ENCODE data around the gene LRRC9.
A peak's percentile ranks its signal among the peaks of the same experiment; 100 is the strongest.

LRRC9 gene

GRCh38 chr14:59919570-59920377 lies at the start of gene LRRC9:
Gene LRRC9, plus strand, starts transcription at chr14:59920144.
- Mint-ChIP-seq H3K4me3 (peak within 1 kb of the TSS; percentile 72), H3K27ac (no peak within 1 kb of the TSS)
- ATAC-seq: no peak

GRCh38 chr14:59870277-59871165 lies 49.4 kb upstream of the LRRC9 start, which contains the start of gene RTN1:
Gene RTN1, minus strand, starts transcription at chr14:59870776. Its CDS starts 146 bp downstream, at chr14:59870630.
- H3K9me3 Mint-ChIP-seq: no peaks in the 10 kb centered on the region
- H3K27ac Mint-ChIP-seq: peak within 1 kb of the TSS; percentile 78
- peaks cover 48% of the 10 kb centered on the region for H3K27me3 Mint-ChIP-seq
- H3K4me1 Mint-ChIP-seq: peaks cover 7% of the 10 kb centered on the region
- H3K36me3 Mint-ChIP-seq: peaks cover 4% of the 10 kb centered on the region
- H3K4me3 Mint-ChIP-seq: peak within 1 kb of the TSS; percentile 96
- peak; percentile 48 for ATAC-seq

More at GRCh38 chr14:59919570-59920377, at the start of gene LRRC9:
- Mint-ChIP-seq H3K36me3 (no peaks in the 10 kb centered on the region), H3K27me3 (peaks cover 39% of the 10 kb centered on the region), H3K9me3 (peaks cover 1% of the 10 kb centered on the region), H3K4me1 (peaks cover 6% of the 10 kb centered on the region)

- Mint-ChIP-seq H3K9me3 (no peaks in the 10 kb centered on the region), H3K27ac (peak overlapping the region; percentile 78), H3K4me1 (peaks cover 7% of the 10 kb centered on the region), H3K27me3 (peaks cover 48% of the 10 kb centered on the region), H3K36me3 (peaks cover 4% of the 10 kb centered on the region), H3K4me3 (peak overlapping the region; percentile 96)
- no peak for ATAC-seq
Measured at GRCh38 chr14:59871166-59871495, 48.8 kb upstream of the LRRC9 start.

- Mint-ChIP-seq H3K27ac (no peak overlapping the region), H3K27me3 (peaks cover 53% of the 10 kb centered on the region), H3K4me1 (no peaks in the 10 kb centered on the region), H3K36me3 (no peaks in the 10 kb centered on the region), H3K9me3 (peaks cover 9% of the 10 kb centered on the region), H3K4me3 (no peak overlapping the region)
- ATAC-seq: no peak
Measured at GRCh38 chr14:59882957-59883356, 37.0 kb upstream of the LRRC9 start.

- Mint-ChIP-seq H3K4me3 (no peak overlapping the region), H3K9me3 (no peaks in the 10 kb centered on the region), H3K27me3 (peaks cover 38% of the 10 kb centered on the region), H3K27ac (no peak overlapping the region), H3K4me1 (no peaks in the 10 kb centered on the region), H3K36me3 (no peaks in the 10 kb centered on the region)
- no peak for ATAC-seq
Measured at GRCh38 chr14:59890676-59891075, 29.3 kb upstream of the LRRC9 start.

- H3K4me1 Mint-ChIP-seq: no peaks in the 10 kb centered on the region
- H3K27me3 Mint-ChIP-seq: peaks cover 9% of the 10 kb centered on the region
- H3K4me3 Mint-ChIP-seq: no peak overlapping the region
- no peak overlapping the region for H3K27ac Mint-ChIP-seq
- no peaks in the 10 kb centered on the region for H3K9me3 Mint-ChIP-seq
- no peaks in the 10 kb centered on the region for H3K36me3 Mint-ChIP-seq
- no peak for ATAC-seq
Measured at GRCh38 chr14:59895721-59896120, 24.2 kb upstream of the LRRC9 start.

- Mint-ChIP-seq H3K27ac (no peak overlapping the region), H3K4me3 (no peak overlapping the region), H3K4me1 (no peaks in the 10 kb centered on the region), H3K9me3 (no peaks in the 10 kb centered on the region), H3K27me3 (peaks cover 9% of the 10 kb centered on the region), H3K36me3 (no peaks in the 10 kb centered on the region)
- no peak for ATAC-seq
Measured at GRCh38 chr14:59897757-59898383, 22.1 kb upstream of the LRRC9 start.

- Mint-ChIP-seq H3K36me3 (no peaks in the 10 kb centered on the region), H3K27me3 (no peaks in the 10 kb centered on the region), H3K9me3 (no peaks in the 10 kb centered on the region), H3K4me1 (no peaks in the 10 kb centered on the region), H3K27ac (no peak overlapping the region), H3K4me3 (no peak overlapping the region)
- no peak for ATAC-seq
Measured at GRCh38 chr14:59900556-59900955, 19.4 kb upstream of the LRRC9 start.

- Mint-ChIP-seq H3K27me3 (no peaks in the 10 kb centered on the region), H3K27ac (no peak overlapping the region), H3K9me3 (no peaks in the 10 kb centered on the region), H3K36me3 (no peaks in the 10 kb centered on the region), H3K4me1 (no peaks in the 10 kb centered on the region), H3K4me3 (no peak overlapping the region)
- ATAC-seq: no peak
Measured at GRCh38 chr14:59904184-59904583, 15.8 kb upstream of the LRRC9 start.

GRCh38 chr14:59905188-59905587 lies 14.8 kb upstream of the LRRC9 start:
- no peak for ATAC-seq
- no peak overlapping the region for H3K27ac Mint-ChIP-seq
- no peaks in the 10 kb centered on the region for H3K36me3 Mint-ChIP-seq
- no peak overlapping the region for H3K4me3 Mint-ChIP-seq
- no peaks in the 10 kb centered on the region for H3K27me3 Mint-ChIP-seq
- no peaks in the 10 kb centered on the region for H3K9me3 Mint-ChIP-seq
- H3K4me1 Mint-ChIP-seq: no peaks in the 10 kb centered on the region

- H3K4me1 Mint-ChIP-seq: no peaks in the 10 kb centered on the region
- no peak overlapping the region for H3K27ac Mint-ChIP-seq
- no peak overlapping the region for H3K4me3 Mint-ChIP-seq
- no peaks in the 10 kb centered on the region for H3K36me3 Mint-ChIP-seq
- peaks cover 21% of the 10 kb centered on the region for H3K27me3 Mint-ChIP-seq
- H3K9me3 Mint-ChIP-seq: peaks cover 3% of the 10 kb centered on the region
- no peak for ATAC-seq
Measured at GRCh38 chr14:59912443-59912842, 7.5 kb upstream of the LRRC9 start.

GRCh38 chr14:59913187-59913586 lies 6.8 kb upstream of the LRRC9 start:
- no peak for ATAC-seq
- H3K27me3 Mint-ChIP-seq: peaks cover 21% of the 10 kb centered on the region

GRCh38 chr14:59918824-59919569 lies 947 bp upstream of the LRRC9 start:
- peak overlapping the region; percentile 72 for H3K4me3 Mint-ChIP-seq
- H3K9me3 Mint-ChIP-seq: peaks cover 3% of the 10 kb centered on the region
- H3K36me3 Mint-ChIP-seq: no peaks in the 10 kb centered on the region
- no peak for ATAC-seq
- H3K4me1 Mint-ChIP-seq: peaks cover 6% of the 10 kb centered on the region
- no peak overlapping the region for H3K27ac Mint-ChIP-seq
- peaks cover 39% of the 10 kb centered on the region for H3K27me3 Mint-ChIP-seq

More at GRCh38 chr14:59913187-59913586, 6.8 kb upstream of the LRRC9 start:
- Mint-ChIP-seq H3K9me3 (peaks cover 3% of the 10 kb centered on the region), H3K4me1 (no peaks in the 10 kb centered on the region), H3K36me3 (no peaks in the 10 kb centered on the region), H3K4me3 (no peak overlapping the region), H3K27ac (no peak overlapping the region)

GRCh38 chr14:59920378-59920683 lies 387 bp downstream of the LRRC9 start:
- Mint-ChIP-seq H3K9me3 (no peaks in the 10 kb centered on the region), H3K4me1 (peaks cover 6% of the 10 kb centered on the region), H3K36me3 (no peaks in the 10 kb centered on the region), H3K27me3 (peaks cover 36% of the 10 kb centered on the region), H3K27ac (no peak overlapping the region), H3K4me3 (no peak overlapping the region)
- ATAC-seq: no peak

- H3K27ac Mint-ChIP-seq: no peak overlapping the region
Measured at GRCh38 chr14:59925797-59926196, 5.9 kb downstream of the LRRC9 start.

More at GRCh38 chr14:59925797-59926196, 5.9 kb downstream of the LRRC9 start:
- no peaks in the 10 kb centered on the region for H3K36me3 Mint-ChIP-seq
- H3K9me3 Mint-ChIP-seq: no peaks in the 10 kb centered on the region
- H3K4me1 Mint-ChIP-seq: no peaks in the 10 kb centered on the region
- H3K4me3 Mint-ChIP-seq: no peak overlapping the region
- no peak for ATAC-seq
- H3K27me3 Mint-ChIP-seq: peaks cover 24% of the 10 kb centered on the region
